Cerebellar cortex (tissue), 1 donor: ENCODE measurements around the gene BUD23.
"Not testable (repeated sequence)": the region's sequence is repeated elsewhere in the genome, so short reads cannot be mapped to it uniquely, and the experiment has no call there.

Source experiments
- DNase-seq: peaks from one replicate; pipeline ENCODE4 v3.0.0-alpha.2; 2015; ENCODE audit warnings: low spot score

Gene BUD23

GRCh38 chr7:73668103-73668885 is 15.1 kb upstream of the BUD23 start:
- DNase-seq: peak; percentile 38

GRCh38 chr7:73668886-73669230 is 14.5 kb upstream of the BUD23 start:
- DNase-seq: no peak

- DNase-seq: no peak
Observed at GRCh38 chr7:73669288-73669701, 14.1 kb upstream of the BUD23 start.

GRCh38 chr7:73669858-73670385 is 13.5 kb upstream of the BUD23 start:
- DNase-seq: no peak

- no peak for DNase-seq
Observed at GRCh38 chr7:73671322-73671661, 12.1 kb upstream of the BUD23 start.

- DNase-seq: no peak
Observed at GRCh38 chr7:73671857-73672445, 11.4 kb upstream of the BUD23 start.

- no peak for DNase-seq
Observed at GRCh38 chr7:73674468-73675124, 8.8 kb upstream of the BUD23 start.

- not testable (repeated sequence) for DNase-seq
Observed at GRCh38 chr7:73676062-73676461, 7.3 kb upstream of the BUD23 start.

- DNase-seq: no peak
Observed at GRCh38 chr7:73678862-73679261, 4.5 kb upstream of the BUD23 start.

- DNase-seq: no peak
Observed at GRCh38 chr7:73679709-73680108, 3.7 kb upstream of the BUD23 start.

GRCh38 chr7:73680501-73680900 is 2.9 kb upstream of the BUD23 start:
- DNase-seq: no peak

- DNase-seq: no peak
Observed at GRCh38 chr7:73681031-73681430, 2.4 kb upstream of the BUD23 start.

GRCh38 chr7:73682745-73683055 is 697 bp upstream of the BUD23 start:
- no peak for DNase-seq

GRCh38 chr7:73683788-73684693 is 644 bp downstream of the BUD23 start:
- no peak for DNase-seq

- DNase-seq: no peak
Observed at GRCh38 chr7:73685311-73685710, 1.9 kb downstream of the BUD23 start.

GRCh38 chr7:73688288-73688687 is 4.9 kb downstream of the BUD23 start:
- DNase-seq: no peak

GRCh38 chr7:73690646-73691045 is 7.2 kb downstream of the BUD23 start:
- no peak for DNase-seq

GRCh38 chr7:73696372-73696771 is 13.0 kb downstream of the BUD23 start:
- no peak for DNase-seq

GRCh38 chr7:73698410-73698809 is 15.0 kb downstream of the BUD23 start:
- DNase-seq: no peak

- no peak for DNase-seq
Observed at GRCh38 chr7:73699370-73700068, 16.1 kb downstream of the BUD23 start.

- DNase-seq: no peak
Observed at GRCh38 chr7:73700069-73700423, 16.6 kb downstream of the BUD23 start.
